Suprapubic skin (tissue), 4 donors: ENCODE data around the gene PCID2. TPM values are rescaled to one million over a fixed set of nuclear protein-coding genes. Genes with fewer than 3 reads are reported as not detected.

Experiments used
- DNase-seq, 2 donors: peaks; one replicate each; pipeline ENCODE4 v3.0.0-alpha.2; 2019; ENCODE audit warnings: low spot score in 2 of 2
- H3K27ac ChIP-seq: fragments of 200-600 bp; sonication (generic); one replicate; pipeline ENCODE4 v1.5.1; 2019
- H3K27me3 ChIP-seq: fragments of 200-600 bp; sonication (generic); one replicate; pipeline ENCODE4 v1.5.1; 2019
- H3K36me3 ChIP-seq: fragments of 200-600 bp; sonication (generic); one replicate; pipeline ENCODE4 v1.5.1; 2019
- H3K4me1 ChIP-seq: fragments of 200-600 bp; sonication (generic); one replicate; pipeline ENCODE4 v1.5.1; 2019
- H3K4me3 ChIP-seq: fragments of 200-600 bp; sonication (generic); one replicate; pipeline ENCODE4 v1.5.1; 2019; ENCODE audit warnings: mild to moderate bottlenecking
- H3K9me3 ChIP-seq: fragments of 200-600 bp; sonication (generic); one replicate; pipeline ENCODE4 v1.5.1; 2019
- CTCF ChIP-seq, 2 donors: fragments of 200-600 bp in 1 of 2; fragments of 450-650 bp in 1 of 2; sonication (generic) in 1 of 2; IDR thresholded peaks; one replicate each; pipeline ENCODE4 v1.5.1; 2016 to 2019; ENCODE audit warnings: antibody characterized with exemption in 2 of 2, mild to moderate bottlenecking in 1 of 2, moderate library complexity in 1 of 2
- EP300 ChIP-seq: sonication (generic); formaldehyde crosslinking; IDR thresholded peaks from one replicate; pipeline ENCODE4 v1.6.1; 2017; ENCODE audit warnings: antibody characterized with exemption
- POLR2A ChIP-seq, 2 donors: fragments of 450-650 bp; IDR thresholded peaks; one replicate each; pipeline ENCODE4 v1.6.1; 2017; ENCODE audit warnings: antibody characterized with exemption in 2 of 2, mild to moderate bottlenecking in 2 of 2, moderate library complexity in 2 of 2
- POLR2AphosphoS5 ChIP-seq, 3 donors: sonication (generic); formaldehyde crosslinking; IDR thresholded peaks; one replicate each; pipeline ENCODE4 v1.6.1; 2017; ENCODE audit warnings: antibody characterized with exemption in 3 of 3
- WGBS: methylation state at CpG from one replicate; pipeline ENCODE4 v1.1.5; 2018; 5-methylcytosine and 5-hydroxymethylcytosine counted together
- total RNA-seq, 4 donors: library from RNA; depleted of rRNA; stranded (reverse); fragments of >200 nt; gene quantifications; one replicate each; pipeline ENCODE4 v1.1.0, GENCODE V29; 2016

Gene PCID2
- total RNA-seq, 4 donors from 2014 or later = 33.2 to 99.5 (median 49.5) TPM

GRCh38 chr13:113145911-113146598 is 62.4 kb downstream of the PCID2 start:
- Histone ChIP-seq H3K27me3 (no peaks in the 10 kb centered on the region), H3K4me1 (no peaks in the 10 kb centered on the region), H3K4me3 (no peak overlapping the region), H3K27ac (no peak overlapping the region), H3K36me3 (no peaks in the 10 kb centered on the region), H3K9me3 (no peaks in the 10 kb centered on the region)
- DNase-seq = no peak
- WGBS = 83% methylated on average over 14 of the region's 15 CpGs
- no peak for TF ChIP-seq CTCF (IDR thresholded peaks at IDR 0.05)

GRCh38 chr13:113145496-113145895 is 63.0 kb downstream of the PCID2 start:
- no peak overlapping the region for H3K27ac ChIP-seq
- no peaks in the 10 kb centered on the region for H3K27me3 ChIP-seq
- WGBS = 81% methylated on average over 12 of the region's 12 CpGs
- no peaks in the 10 kb centered on the region for H3K36me3 ChIP-seq
- TF ChIP-seq POLR2AphosphoS5 (IDR thresholded peaks at IDR 0.05) (no peak), POLR2A (IDR thresholded peaks at IDR 0.05) (no peak), CTCF (IDR thresholded peaks at IDR 0.05) (no peak), EP300 (no peak)
- no peak for DNase-seq
- no peak overlapping the region for H3K4me3 ChIP-seq
- no peaks in the 10 kb centered on the region for H3K4me1 ChIP-seq
- no peaks in the 10 kb centered on the region for H3K9me3 ChIP-seq

- no peaks in the 10 kb centered on the region for H3K27me3 ChIP-seq
- no peak for DNase-seq
- TF ChIP-seq POLR2A (IDR thresholded peaks at IDR 0.05) (no peak), POLR2AphosphoS5 (IDR thresholded peaks at IDR 0.05) (no peak), EP300 (no peak), CTCF (IDR thresholded peaks at IDR 0.05) (no peak)
- H3K36me3 ChIP-seq = no peaks in the 10 kb centered on the region
- H3K27ac ChIP-seq = no peak overlapping the region
- no peaks in the 10 kb centered on the region for H3K9me3 ChIP-seq
- H3K4me1 ChIP-seq = no peaks in the 10 kb centered on the region
- H3K4me3 ChIP-seq = no peak overlapping the region
- 97% methylated on average over 5 of the region's 12 CpGs for WGBS
Measured at GRCh38 chr13:113144255-113144629, 64.2 kb downstream of the PCID2 start.

DNA sequence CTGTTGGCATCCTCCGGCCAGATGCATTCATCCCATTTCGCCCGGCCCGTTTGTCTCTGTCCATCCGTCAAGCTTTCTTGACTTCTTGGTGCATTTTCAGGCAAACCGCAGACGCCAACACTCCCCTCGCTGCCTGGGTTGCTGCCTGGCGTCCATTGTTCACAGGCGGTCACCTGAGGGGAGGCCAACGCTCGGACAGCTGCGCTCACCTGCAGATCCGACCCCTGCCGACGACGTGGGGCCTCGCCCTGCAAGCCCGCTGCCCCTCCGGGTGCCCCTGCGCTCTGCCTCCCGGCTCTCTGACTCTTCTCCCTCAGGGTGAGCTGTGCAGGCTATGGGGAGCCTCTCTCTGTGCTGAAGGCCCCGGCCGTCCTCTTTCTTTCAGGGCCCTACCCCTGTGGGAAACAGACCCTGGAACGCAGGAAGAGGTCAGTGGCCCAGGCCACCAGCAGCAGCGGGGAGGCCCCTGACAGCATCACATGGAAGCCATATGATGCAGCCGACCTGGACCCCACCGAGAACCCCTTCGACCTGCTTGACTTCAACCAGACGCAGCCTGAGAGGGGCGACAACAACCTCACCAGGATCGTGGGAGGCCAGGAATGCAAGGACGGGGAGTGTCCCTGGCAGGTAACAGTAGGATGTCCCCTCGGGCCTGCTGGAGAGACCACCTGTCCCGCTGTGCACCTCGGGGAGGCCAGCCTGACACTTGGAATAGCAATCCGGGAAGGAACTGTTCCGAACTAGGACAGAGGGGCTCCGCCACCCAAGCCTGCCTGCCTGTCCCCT is 64.8 kb downstream of the PCID2 start:
- H3K4me1 ChIP-seq = no peaks in the 10 kb centered on the region
- H3K27me3 ChIP-seq = no peaks in the 10 kb centered on the region
- H3K27ac ChIP-seq = no peak overlapping the region
- no peak for DNase-seq
- no peaks in the 10 kb centered on the region for H3K36me3 ChIP-seq
- WGBS = 91% methylated on average over 27 of the region's 39 CpGs
- H3K4me3 ChIP-seq = no peak overlapping the region
- no peaks in the 10 kb centered on the region for H3K9me3 ChIP-seq
- no peak for TF ChIP-seq CTCF (IDR thresholded peaks at IDR 0.05)
- TF ChIP-seq POLR2A (IDR thresholded peaks at IDR 0.05) = no peak
- TF ChIP-seq EP300 = no peak
- no peak for TF ChIP-seq POLR2AphosphoS5 (IDR thresholded peaks at IDR 0.05)

GRCh38 chr13:113142876-113143275 is 65.6 kb downstream of the PCID2 start:
- no peaks in the 10 kb centered on the region for H3K36me3 ChIP-seq
- H3K27me3 ChIP-seq = no peaks in the 10 kb centered on the region
- no peaks in the 10 kb centered on the region for H3K9me3 ChIP-seq
- 73% methylated on average over 6 of the region's 7 CpGs for WGBS
- no peak overlapping the region for H3K4me3 ChIP-seq
- DNase-seq = no peak
- H3K4me1 ChIP-seq = no peaks in the 10 kb centered on the region
- TF ChIP-seq EP300 (no peak), CTCF (IDR thresholded peaks at IDR 0.05) (no peak), POLR2AphosphoS5 (IDR thresholded peaks at IDR 0.05) (no peak), POLR2A (IDR thresholded peaks at IDR 0.05) (no peak)
- no peak overlapping the region for H3K27ac ChIP-seq
